Right lobe of liver (tissue), 6 donors: ENCODE measurements around the gene CUL1. TPM values are rescaled to one million over a fixed set of nuclear protein-coding genes. Genes with fewer than 3 reads are reported as not detected.

ENCODE experiments used
- ATAC-seq, 4 donors: fragments of 200-7000 bp; cut with Tn5 transposase; one replicate each; pipeline ENCODE4 v1.9.1; 2020; ENCODE audit warnings: mild to moderate bottlenecking in 4 of 4, moderate library complexity in 4 of 4
- DNase-seq, 3 donors: peaks; one replicate each; pipeline ENCODE4 v3.0.0-alpha.2; 2020
- H3K27ac ChIP-seq, 3 donors: fragments of 200-600 bp; one replicate each; pipeline ENCODE4 v1.8.0; 2022
- H3K27me3 ChIP-seq, 2 donors: fragments of 200-600 bp; one replicate each; pipeline ENCODE4 v1.8.0; 2022
- H3K36me3 ChIP-seq, 4 donors: fragments of 200-600 bp; sonication (generic) in 1 of 4; one replicate each; pipeline versions ENCODE4 v1.5.1 to v1.8.0; 2017 to 2022; ENCODE audit warnings: control low read depth in 1 of 4
- H3K4me1 ChIP-seq, 4 donors: fragments of 200-600 bp; sonication (generic) in 1 of 4; one replicate each; pipeline versions ENCODE4 v1.5.1 to v1.8.0; 2017 to 2022; ENCODE audit warnings: control low read depth in 1 of 4
- H3K4me3 ChIP-seq, 3 donors: fragments of 200-600 bp; one replicate each; pipeline ENCODE4 v1.8.0; 2022
- H3K9me3 ChIP-seq, 4 donors: fragments of 200-600 bp; sonication (generic) in 1 of 4; one replicate each; pipeline versions ENCODE4 v1.5.1 to v1.8.0; 2017 to 2022; ENCODE audit warnings: control low read depth in 1 of 4
- POLR2A ChIP-seq: fragments of 450-650 bp; IDR thresholded peaks from one replicate; pipeline ENCODE4 v1.6.1; 2017; ENCODE audit warnings: antibody characterized with exemption, mild to moderate bottlenecking
- WGBS: methylation state at CpG from one replicate; pipeline ENCODE4 v1.1.6; 2018; ENCODE audit warnings: low coverage, low lambda C conversion rate; ENCODE audit not compliant: insufficient coverage; ENCODE audit errors: missing lambda C conversion rate; 5-methylcytosine and 5-hydroxymethylcytosine counted together
- intact Hi-C, 2 donors: fragments of 100-400 bp; cut with DNase I; formaldehyde crosslinking; loops; one replicate each; pipeline versions ENCODE4 v1.11.2 to v1.14.1; 2022
- total RNA-seq, 6 experiments: library from RNA; depleted of rRNA in 2 of 6; stranded (reverse); fragments of >200 nt in 2 of 6; fragmentation: NEBNext Ultra II Directional in 3 of 6; extraction: Animal tissue kit (Norgen Biotek cat#: 25700) in 3 of 6; gene quantifications; one replicate each; pipeline versions ENCODE4 v1.1.0 to v1.2.4, GENCODE V29; 2016 to 2023
- TF ChIP-seq, protein P1 (sequence below), 4 donors: fragments of 200-600 bp in 3 of 4; fragments of 450-650 bp in 1 of 4; IDR thresholded peaks; one replicate each; pipeline versions ENCODE4 v1.5.1 to v1.8.0; 2016 to 2022; ENCODE audit warnings: antibody characterized with exemption in 4 of 4, mild to moderate bottlenecking in 2 of 4
- donor health status: DM: no; HTN: yes; CAD: no.
- donor health status: DM: no; HTN: no; CAD: no.
- donor health status: DM: no; HTN: no; CAD: no.
- donor health status: DM: no; HTN: yes; CAD: no.
- donor health status: DM: no; HTN: yes; CAD: no.

The CUL1 gene
- total RNA-seq, 6 experiments from 2014 or later: 22.3 to 46.3 (median 30.8) TPM

DNA sequence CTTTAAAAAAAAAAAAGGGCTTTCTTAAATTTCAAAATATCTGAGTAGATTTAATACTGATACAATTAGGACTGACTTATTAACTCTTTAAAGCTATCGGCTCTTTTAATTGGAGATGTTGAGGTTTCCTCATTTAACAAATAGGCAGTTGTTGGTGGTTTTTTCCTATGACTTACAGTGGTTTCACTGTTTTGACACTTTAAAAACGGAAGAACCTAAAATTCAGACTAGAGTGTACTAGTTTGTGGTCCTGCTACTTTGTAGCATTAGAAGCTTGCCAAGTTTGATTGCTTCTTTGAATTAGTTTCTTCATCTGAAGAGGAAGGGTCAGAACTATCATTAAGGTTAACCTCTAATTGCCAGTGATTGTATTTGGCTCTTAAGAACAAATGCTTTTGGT is 27.7 kb downstream of the CUL1 start:
- peaks cover 0 to 13% (median 4%) of the 10 kb centered on the region in 4 donors for H3K36me3 ChIP-seq

DNA sequence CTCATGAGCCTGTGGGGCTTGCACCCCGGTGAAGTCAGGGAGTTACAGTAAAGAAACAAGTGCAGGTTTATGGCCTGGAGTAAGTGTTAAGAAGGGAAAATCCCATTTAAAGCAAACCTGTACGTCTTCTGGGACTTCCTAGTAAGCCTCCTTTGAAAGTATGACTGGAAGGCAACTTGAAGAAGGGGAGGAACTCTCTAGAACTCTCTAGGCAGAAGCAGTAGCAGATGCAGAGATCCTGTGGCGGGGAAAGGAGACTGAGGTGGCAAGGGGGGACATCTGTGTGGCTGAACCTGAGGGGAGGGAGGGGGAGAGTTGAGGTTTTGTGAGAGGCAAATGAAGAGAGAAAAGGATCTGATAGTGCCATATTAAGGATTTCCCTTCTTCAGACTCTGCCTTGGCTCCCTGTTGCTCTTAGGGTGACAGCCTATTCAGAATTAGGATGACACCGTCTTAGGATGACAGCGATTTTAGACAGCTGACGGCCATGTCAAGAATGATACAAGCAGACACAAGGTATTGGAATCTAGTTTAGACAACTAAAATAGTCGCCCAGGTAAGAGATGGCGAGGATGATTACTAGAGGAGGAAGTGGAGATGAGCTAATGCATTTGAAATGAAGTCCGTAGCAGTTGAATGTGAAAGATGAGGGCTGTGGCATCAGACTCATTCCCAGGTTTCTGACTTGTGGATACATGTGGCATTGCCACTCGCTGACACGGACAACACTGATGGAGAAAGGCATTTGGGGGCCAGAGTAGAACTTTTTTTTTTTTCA is 29.0 kb downstream of the CUL1 start:
- Histone ChIP-seq H3K27me3 (no peaks in the 10 kb centered on the region), H3K9me3 (no peaks in the 10 kb centered on the region), H3K27ac (no peak overlapping the region), H3K4me3 (no peak overlapping the region), H3K36me3 (peaks cover 0 to 25% (median 7%) of the 10 kb centered on the region in 4 donors), H3K4me1 (peaks cover 0 to 7% (median 0%) of the 10 kb centered on the region in 4 donors)
- ATAC-seq: no peak
- TF ChIP-seq, protein P1, sequence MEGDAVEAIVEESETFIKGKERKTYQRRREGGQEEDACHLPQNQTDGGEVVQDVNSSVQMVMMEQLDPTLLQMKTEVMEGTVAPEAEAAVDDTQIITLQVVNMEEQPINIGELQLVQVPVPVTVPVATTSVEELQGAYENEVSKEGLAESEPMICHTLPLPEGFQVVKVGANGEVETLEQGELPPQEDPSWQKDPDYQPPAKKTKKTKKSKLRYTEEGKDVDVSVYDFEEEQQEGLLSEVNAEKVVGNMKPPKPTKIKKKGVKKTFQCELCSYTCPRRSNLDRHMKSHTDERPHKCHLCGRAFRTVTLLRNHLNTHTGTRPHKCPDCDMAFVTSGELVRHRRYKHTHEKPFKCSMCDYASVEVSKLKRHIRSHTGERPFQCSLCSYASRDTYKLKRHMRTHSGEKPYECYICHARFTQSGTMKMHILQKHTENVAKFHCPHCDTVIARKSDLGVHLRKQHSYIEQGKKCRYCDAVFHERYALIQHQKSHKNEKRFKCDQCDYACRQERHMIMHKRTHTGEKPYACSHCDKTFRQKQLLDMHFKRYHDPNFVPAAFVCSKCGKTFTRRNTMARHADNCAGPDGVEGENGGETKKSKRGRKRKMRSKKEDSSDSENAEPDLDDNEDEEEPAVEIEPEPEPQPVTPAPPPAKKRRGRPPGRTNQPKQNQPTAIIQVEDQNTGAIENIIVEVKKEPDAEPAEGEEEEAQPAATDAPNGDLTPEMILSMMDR (IDR thresholded peaks at IDR 0.05): no peak
- TF ChIP-seq POLR2A: no peak
- no peak for DNase-seq
- WGBS: 85% methylated on average over 11 of the region's 11 CpGs
- intact Hi-C loops: no loop called here

More for the DNA sequence above, 27.7 kb downstream of the CUL1 start:
- intact Hi-C loops: no loop called here
- H3K4me1 ChIP-seq: peaks cover 0 to 14% (median 0%) of the 10 kb centered on the region in 4 donors
- H3K4me3 ChIP-seq: no peak overlapping the region
- H3K27ac ChIP-seq: no peak overlapping the region
- H3K27me3 ChIP-seq: no peaks in the 10 kb centered on the region
- DNase-seq (no peak), ATAC-seq (no peak)
- no peaks in the 10 kb centered on the region for H3K9me3 ChIP-seq
- 58% methylated on average over 2 of the region's 2 CpGs for WGBS
- TF ChIP-seq, protein P1 (IDR thresholded peaks at IDR 0.05): no peak
- no peak for TF ChIP-seq POLR2A

- Histone ChIP-seq H3K4me3 (no peak overlapping the region), H3K27me3 (no peaks in the 10 kb centered on the region), H3K9me3 (no peaks in the 10 kb centered on the region), H3K4me1 (no peaks in the 10 kb centered on the region), H3K27ac (no peak overlapping the region), H3K36me3 (peaks cover 0 to 40% (median 13%) of the 10 kb centered on the region in 4 donors)
- intact Hi-C loops: no loop called here
- TF ChIP-seq POLR2A: no peak
- TF ChIP-seq, protein P1 (IDR thresholded peaks at IDR 0.05): no peak
- DNase-seq: no peak
- WGBS: 86% methylated on average over 9 of the region's 12 CpGs
- peak in 1 of 4 donors; percentile 27 for ATAC-seq
These were observed 31.5 kb downstream of the CUL1 start for GRCh38 chr7:148729984-148730733.

DNA sequence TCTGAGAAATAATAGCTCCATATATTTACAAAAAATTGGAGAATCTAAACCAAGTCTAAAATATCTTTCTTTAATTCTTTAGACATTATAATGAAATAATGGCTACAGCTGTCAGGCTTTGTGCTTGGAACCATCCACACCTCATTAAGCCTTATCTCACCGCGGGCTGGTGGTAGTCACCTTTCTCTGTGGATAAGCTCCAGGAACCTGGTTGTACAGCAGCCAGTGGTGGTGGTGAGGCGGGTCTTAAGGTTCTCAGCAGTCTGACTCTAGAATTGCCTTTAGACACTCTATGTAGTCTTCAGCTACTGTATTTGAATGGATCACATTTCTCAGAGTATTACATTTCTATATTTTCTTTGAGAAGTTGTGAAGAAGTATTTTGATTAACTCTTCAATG is 34.2 kb downstream of the CUL1 start:
- ATAC-seq: no peak
- no peak for DNase-seq
- H3K27ac ChIP-seq: no peak overlapping the region
- no peaks in the 10 kb centered on the region for H3K27me3 ChIP-seq
- intact Hi-C loops: no loop called here
- no peak for TF ChIP-seq POLR2A
- TF ChIP-seq, protein P1 (IDR thresholded peaks at IDR 0.05): no peak
- WGBS: 87% methylated on average over 3 of the region's 3 CpGs
- no peaks in the 10 kb centered on the region for H3K9me3 ChIP-seq
- H3K4me1 ChIP-seq: no peaks in the 10 kb centered on the region
- H3K36me3 ChIP-seq: peaks cover 0 to 40% (median 17%) of the 10 kb centered on the region in 4 donors
- no peak overlapping the region for H3K4me3 ChIP-seq
